HAP-1 (cell line): ENCODE measurements around the gene SCAP.
"Not testable (repeated sequence)": the region's sequence is repeated elsewhere in the genome, so short reads cannot be mapped to it uniquely, and the experiment has no call there.

Source experiments
- DNase-seq, 2 experiments: peaks; one replicate each; pipeline ENCODE4 v3.0.0-alpha.2; 2016 to 2020; ENCODE audit warnings: low spot score in 2 of 2
- H3K27me3 ChIP-seq: fragments of 250-450 bp; sonication (Bioruptor Pico); 2 replicates; pipeline ENCODE4 v1.5.1; 2020; ENCODE audit warnings: low read depth, mild to moderate bottlenecking, moderate library complexity
- H3K36me3 ChIP-seq: fragments of 250-450 bp; sonication (Bioruptor Pico); replicated peaks from 2 replicates; pipeline ENCODE4 v1.5.1; 2020; ENCODE audit warnings: mild to moderate bottlenecking
- H3K4me1 ChIP-seq: fragments of 250-450 bp; sonication (Bioruptor Pico); 2 replicates; pipeline ENCODE4 v1.5.1; 2020; ENCODE audit warnings: mild to moderate bottlenecking
- H3K4me3 ChIP-seq: fragments of 250-450 bp; sonication (Bioruptor Pico); 2 replicates; pipeline ENCODE4 v1.5.1; 2020; ENCODE audit warnings: mild to moderate bottlenecking, moderate library complexity
- H3K9me3 ChIP-seq: fragments of 250-450 bp; sonication (Bioruptor Pico); 2 replicates; pipeline ENCODE4 v1.5.1; 2020; ENCODE audit warnings: mild to moderate bottlenecking, moderate library complexity
- in situ Hi-C: fragments of 300-500 bp; cut with MboI; formaldehyde crosslinking; loops from 3 replicates; pipeline ENCODE4 v1.14.3; 2020; ENCODE audit warnings: low sequenced_read_pairs, inconsistent platforms, mixed read lengths

The SCAP gene

DNA sequence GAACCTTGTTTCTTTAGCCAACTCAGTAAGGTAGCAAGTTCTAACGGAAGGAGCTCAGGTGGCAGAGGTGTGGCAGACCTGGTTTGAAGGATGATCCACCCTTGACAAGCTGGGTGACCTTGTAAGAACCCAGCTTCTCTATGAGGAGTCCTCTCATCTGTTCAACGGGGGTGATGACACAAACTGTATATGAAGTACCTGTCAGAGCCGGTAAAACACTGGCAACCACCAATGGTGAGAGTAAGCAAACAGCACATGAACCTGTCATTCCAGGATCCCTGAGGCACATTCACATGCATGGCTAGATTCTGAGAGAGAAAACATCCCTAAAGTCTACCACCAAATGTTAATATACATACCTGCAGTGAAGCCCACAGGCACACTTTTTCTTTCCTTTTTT, 2.4 kb downstream of the SCAP start:
- in situ Hi-C loops, result no loop called here
- H3K27me3 ChIP-seq, result no peaks in the 10 kb centered on the region
- H3K9me3 ChIP-seq, result 0 out of 2 replicates have a peak, but pooled peaks cover 3% of the 10 kb centered on the region
- DNase-seq, result no peak
- peaks cover 9% of the 10 kb centered on the region for H3K4me1 ChIP-seq
- H3K4me3 ChIP-seq, result no peak overlapping the region
- H3K36me3 ChIP-seq, result peaks cover 1% of the 10 kb centered on the region; the same call in 1 of the 2 replicates

GRCh38 chr3:47469616-47470015, 6.1 kb downstream of the SCAP start:
- DNase-seq, result no peak
- H3K4me3 ChIP-seq, result no peak overlapping the region
- no peaks in the 10 kb centered on the region for H3K4me1 ChIP-seq
- peaks cover 4% of the 10 kb centered on the region; the same call in 1 of the 2 replicates for H3K36me3 ChIP-seq
- in situ Hi-C loops, result no loop called here
- H3K9me3 ChIP-seq, result no peaks in the 10 kb centered on the region
- no peaks in the 10 kb centered on the region for H3K27me3 ChIP-seq

DNA sequence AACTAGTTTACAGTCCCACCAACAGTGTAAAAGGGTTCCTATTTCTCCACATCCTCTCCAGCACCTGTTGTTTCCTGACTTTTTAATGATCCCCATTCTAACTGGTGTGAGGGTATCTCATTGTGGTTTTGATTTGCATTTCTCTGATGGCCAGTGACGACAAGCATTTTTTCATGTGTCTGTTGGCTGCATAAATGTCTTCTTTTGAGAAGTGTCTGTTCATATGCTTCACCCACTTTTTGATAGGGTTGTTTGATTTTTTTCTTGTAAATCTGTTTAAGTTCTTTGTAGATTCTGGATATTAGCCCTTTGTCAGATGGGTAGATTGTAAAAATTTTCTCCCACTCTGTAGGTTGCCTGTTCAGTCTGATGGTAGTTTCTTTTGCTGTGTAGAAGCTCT, 7.4 kb downstream of the SCAP start:
- H3K4me3 ChIP-seq, DNase-seq, H3K4me1 ChIP-seq, H3K36me3 ChIP-seq, H3K9me3 ChIP-seq, in situ Hi-C loops, H3K27me3 ChIP-seq: not testable (repeated sequence)

DNA sequence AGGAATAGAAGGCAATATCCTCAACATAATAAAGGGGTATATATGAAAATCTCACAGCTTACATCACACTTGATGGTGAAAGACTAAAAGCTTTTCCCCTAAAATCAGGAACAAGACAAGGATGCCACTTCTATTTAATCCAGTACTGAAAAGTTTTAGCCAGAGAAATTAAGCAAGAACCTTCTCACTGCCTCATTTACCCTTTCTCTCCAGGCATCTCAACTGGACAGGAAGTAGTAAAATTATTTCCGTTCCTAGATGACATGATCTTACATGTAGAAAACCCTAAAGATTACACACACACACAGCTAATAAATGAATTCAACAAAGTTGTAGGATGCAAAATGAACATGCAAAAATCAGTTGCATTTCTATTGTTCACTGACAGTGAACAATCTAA, 11.2 kb downstream of the SCAP start:
- no peaks in the 10 kb centered on the region for H3K4me1 ChIP-seq
- in situ Hi-C loops, result no loop called here
- H3K36me3 ChIP-seq, result peaks cover 4% of the 10 kb centered on the region; the same call in 1 of the 2 replicates
- DNase-seq, result no peak
- H3K9me3 ChIP-seq, result no peaks in the 10 kb centered on the region; the same call in 1 of the 2 replicates
- no peaks in the 10 kb centered on the region for H3K27me3 ChIP-seq
- no peak overlapping the region for H3K4me3 ChIP-seq

- DNase-seq, H3K4me1 ChIP-seq, H3K27me3 ChIP-seq, H3K9me3 ChIP-seq, H3K4me3 ChIP-seq, H3K36me3 ChIP-seq, in situ Hi-C loops: not testable (repeated sequence)
Observed at GRCh38 chr3:47459534-47460085, 16.1 kb downstream of the SCAP start.

GRCh38 chr3:47456984-47457383, 18.8 kb downstream of the SCAP start:
- in situ Hi-C loops, result no loop called here

DNA sequence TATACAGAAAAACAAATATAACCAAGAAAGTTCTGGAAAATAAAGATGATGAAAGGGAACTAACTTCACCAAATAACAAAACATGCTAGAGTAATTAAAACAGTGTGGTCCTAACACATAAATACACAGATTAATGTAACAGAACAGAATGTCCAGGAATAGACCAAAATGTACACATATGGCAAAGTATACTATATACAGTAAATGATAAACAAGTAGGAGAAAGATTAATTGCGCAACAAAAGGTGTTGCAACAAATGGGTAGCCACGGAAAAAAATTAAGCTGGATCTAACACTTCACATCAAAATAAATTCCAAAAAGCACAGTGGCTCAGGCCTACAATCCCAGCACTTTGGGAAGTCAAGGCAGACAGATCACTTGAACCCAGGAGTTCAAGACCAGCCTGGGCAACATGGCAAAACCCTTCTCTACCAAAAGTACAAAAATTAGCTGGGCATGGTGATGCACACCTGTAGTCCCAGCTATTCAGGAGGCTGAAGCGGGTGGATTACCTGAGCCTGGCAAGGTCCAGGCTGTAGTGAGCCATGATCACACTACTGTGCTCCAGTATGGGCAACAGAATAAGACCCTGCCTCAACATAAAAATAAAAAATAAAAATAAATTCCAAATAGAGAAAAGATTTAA, 19.8 kb downstream of the SCAP start:
- Histone ChIP-seq H3K9me3 (peaks cover 6% of the 10 kb centered on the region), H3K4me3 (no peak overlapping the region), H3K27me3 (no peaks in the 10 kb centered on the region), H3K36me3 (no peaks in the 10 kb centered on the region), H3K4me1 (peaks cover 3% of the 10 kb centered on the region; the same call in 1 of the 2 replicates)
- in situ Hi-C loops, result no loop called here
- no peak for DNase-seq

More at GRCh38 chr3:47456984-47457383, 18.8 kb downstream of the SCAP start:
- no peaks in the 10 kb centered on the region for H3K27me3 ChIP-seq
- peaks cover 6% of the 10 kb centered on the region for H3K9me3 ChIP-seq
- H3K4me1 ChIP-seq, result peaks cover 3% of the 10 kb centered on the region; the same call in 1 of the 2 replicates
- no peak overlapping the region for H3K4me3 ChIP-seq
- no peak for DNase-seq
- no peaks in the 10 kb centered on the region for H3K36me3 ChIP-seq

GRCh38 chr3:47452453-47453215, 23.1 kb downstream of the SCAP start:
- DNase-seq, result no peak
- peaks cover 3% of the 10 kb centered on the region; the same call in 1 of the 2 replicates for H3K4me1 ChIP-seq
- H3K4me3 ChIP-seq, result no peak overlapping the region
- no peaks in the 10 kb centered on the region for H3K9me3 ChIP-seq
- in situ Hi-C loops, result no loop called here
- no peaks in the 10 kb centered on the region for H3K36me3 ChIP-seq
- no peaks in the 10 kb centered on the region for H3K27me3 ChIP-seq

GRCh38 chr3:47444103-47444502, 31.6 kb downstream of the SCAP start:
- Histone ChIP-seq H3K4me1 (no peaks in the 10 kb centered on the region), H3K4me3 (no peak overlapping the region), H3K9me3 (no peaks in the 10 kb centered on the region), H3K27me3 (no peaks in the 10 kb centered on the region), H3K36me3 (peaks cover 26% of the 10 kb centered on the region)
- in situ Hi-C loops, result no loop called here
- DNase-seq, result no peak

GRCh38 chr3:47443611-47443995, 32.1 kb downstream of the SCAP start:
- H3K4me3 ChIP-seq, result no peak overlapping the region
- DNase-seq, result no peak

DNA sequence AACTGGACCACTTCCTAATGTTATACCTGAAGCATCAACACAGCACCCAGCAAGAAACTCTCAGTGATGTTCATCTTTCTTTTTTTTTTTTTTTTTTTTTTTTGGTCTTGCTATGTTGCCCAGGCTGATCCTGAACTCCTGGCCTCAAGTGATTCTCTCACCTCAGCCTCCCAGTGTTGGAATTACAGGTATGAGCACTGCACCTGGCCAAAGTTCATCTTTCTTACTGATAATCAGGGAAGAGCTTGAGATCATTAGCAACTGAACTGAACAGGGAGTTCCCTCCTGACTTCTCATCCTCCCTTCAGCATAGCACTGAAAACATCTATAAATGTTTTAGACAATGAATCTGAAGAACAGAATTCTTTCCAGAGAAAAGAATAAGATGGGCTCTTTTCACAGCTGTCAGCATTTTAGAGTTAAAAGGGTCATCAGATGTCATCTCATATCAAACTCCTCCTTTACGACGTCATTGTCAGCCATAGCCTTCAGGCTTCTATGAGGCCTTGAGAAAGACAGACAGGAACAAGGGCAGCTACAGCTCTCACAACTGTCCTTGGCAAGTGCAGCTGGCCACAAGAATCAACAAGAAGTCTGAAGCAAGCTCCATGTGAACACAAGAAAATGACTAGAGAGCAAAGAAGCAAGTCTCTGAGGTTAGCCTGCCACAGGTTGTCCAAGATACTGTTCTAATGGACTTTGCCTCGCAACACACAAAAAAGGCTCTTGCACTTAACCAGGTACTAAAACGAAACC, 33.8 kb downstream of the SCAP start:
- H3K27me3 ChIP-seq, result no peaks in the 10 kb centered on the region
- no peaks in the 10 kb centered on the region for H3K4me1 ChIP-seq
- H3K9me3 ChIP-seq, result no peaks in the 10 kb centered on the region
- H3K4me3 ChIP-seq, result no peak overlapping the region
- DNase-seq, result no peak
- peaks cover 36% of the 10 kb centered on the region for H3K36me3 ChIP-seq
- in situ Hi-C loops, result no loop called here

More at GRCh38 chr3:47443611-47443995, 32.1 kb downstream of the SCAP start:
- Histone ChIP-seq H3K9me3 (no peaks in the 10 kb centered on the region), H3K4me1 (no peaks in the 10 kb centered on the region), H3K27me3 (no peaks in the 10 kb centered on the region), H3K36me3 (peaks cover 31% of the 10 kb centered on the region)
- in situ Hi-C loops, result no loop called here

DNA sequence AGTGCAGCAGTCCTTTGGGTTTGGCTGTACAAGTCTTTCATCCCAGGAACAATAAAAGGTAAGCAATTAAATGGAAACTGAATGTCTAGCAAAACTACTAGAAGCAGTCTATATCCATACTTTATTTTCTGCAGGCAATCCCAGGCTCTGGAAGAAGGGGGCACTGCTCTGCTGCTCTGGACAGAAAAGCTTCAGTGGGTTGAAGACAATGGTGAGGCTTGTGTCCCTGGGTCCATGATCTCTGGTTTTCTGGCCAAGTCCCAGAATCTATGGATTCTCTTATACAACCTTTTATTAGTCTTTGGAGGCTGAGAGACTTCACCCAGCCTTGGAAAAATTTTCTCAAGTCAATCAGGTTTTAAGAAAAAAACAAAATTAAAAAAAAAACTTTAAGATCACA, 35.6 kb downstream of the SCAP start:
- Histone ChIP-seq H3K36me3 (peaks cover 36% of the 10 kb centered on the region), H3K4me1 (no peaks in the 10 kb centered on the region), H3K27me3 (no peaks in the 10 kb centered on the region), H3K4me3 (no peak overlapping the region), H3K9me3 (no peaks in the 10 kb centered on the region)
- in situ Hi-C loops, result no loop called here
- DNase-seq, result no peak

DNA sequence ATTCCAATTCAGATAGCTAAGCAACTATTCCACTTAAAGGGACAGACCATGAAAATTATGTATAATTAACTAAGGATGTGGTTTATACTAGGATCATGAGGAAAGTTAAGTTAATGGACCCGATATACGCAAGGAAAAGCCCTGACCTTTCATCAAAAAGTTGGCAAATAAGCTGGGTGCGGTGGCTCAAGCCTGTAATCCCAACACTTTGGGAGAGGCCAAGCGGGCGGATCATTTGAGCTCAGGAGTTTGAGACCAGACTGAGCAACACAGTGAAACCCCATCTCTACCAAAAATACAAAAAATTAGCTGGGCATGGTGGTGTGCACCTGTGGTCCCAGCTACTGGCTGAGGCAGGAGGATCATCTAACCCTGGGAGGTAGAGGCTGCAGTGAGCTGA, 39.6 kb downstream of the SCAP start:
- Histone ChIP-seq H3K4me3 (no peak overlapping the region), H3K9me3 (no peaks in the 10 kb centered on the region; the same call in 1 of the 2 replicates), H3K4me1 (no peaks in the 10 kb centered on the region), H3K36me3 (peaks cover 61% of the 10 kb centered on the region), H3K27me3 (no peaks in the 10 kb centered on the region)
- no peak for DNase-seq
- in situ Hi-C loops, result no loop called here
